Natural killer cell (primary cell): ENCODE measurements around the gene MAP2. TPM values are rescaled to one million over a fixed set of nuclear protein-coding genes. Genes with fewer than 3 reads are reported as not detected.

ENCODE experiments used
- ATAC-seq, 3 donors: fragments of 150-1000 bp in 2 of 3; fragments of 200-7000 bp in 1 of 3; cut with Tn5 transposase; 1 replicate in 1 of 3; 2 replicates in 2 of 3; pipeline ENCODE4 v1.10.0; 2021; ENCODE audit warnings: mild to moderate bottlenecking in 2 of 3, moderate library complexity in 2 of 3
- DNase-seq, 2 donors: peaks; one replicate each; pipeline versions ENCODE4 v3.0.0 to v3.0.0-alpha.2; 2013 to 2021; ENCODE audit warnings: mixed read lengths in 1 of 2
- H3K27ac ChIP-seq: one replicate; pipeline ENCODE4 v1.5.1; 2013; ENCODE audit warnings: mild to moderate bottlenecking, low read length
- H3K27me3 ChIP-seq: one replicate; pipeline ENCODE4 v1.6.1; 2013; ENCODE audit warnings: low read length; ENCODE audit not compliant: control insufficient read depth, insufficient read depth
- H3K36me3 ChIP-seq: one replicate; pipeline ENCODE4 v1.6.1; 2013; ENCODE audit warnings: low read length; ENCODE audit not compliant: control insufficient read depth, insufficient read depth
- H3K4me1 ChIP-seq: one replicate; pipeline ENCODE4 v1.6.1; 2013; ENCODE audit warnings: low read length; ENCODE audit not compliant: control insufficient read depth, insufficient read depth
- H3K4me3 ChIP-seq: one replicate; pipeline ENCODE4 v1.5.1; 2013; ENCODE audit warnings: low read length
- H3K9me3 ChIP-seq: one replicate; pipeline ENCODE4 v1.6.1; 2013; ENCODE audit warnings: low read length; ENCODE audit not compliant: control insufficient read depth, insufficient read depth
- H3K27ac Mint-ChIP-seq, 2 donors: one replicate each; pipeline ENCODE4 v1.8.0; 2022; ENCODE audit warnings: mild to moderate bottlenecking in 2 of 2, mixed read lengths in 2 of 2, moderate library complexity in 1 of 2
- H3K27me3 Mint-ChIP-seq, 2 donors: one replicate each; pipeline ENCODE4 v1.8.0; 2022; ENCODE audit warnings: low read depth in 2 of 2, mixed read lengths in 2 of 2
- H3K36me3 Mint-ChIP-seq: one replicate; pipeline ENCODE4 v1.8.0; 2022; ENCODE audit warnings: mixed read lengths
- H3K4me1 Mint-ChIP-seq, 2 donors: one replicate each; pipeline ENCODE4 v1.8.0; 2022; ENCODE audit warnings: mixed read lengths in 2 of 2
- H3K4me3 Mint-ChIP-seq: one replicate; pipeline ENCODE4 v1.8.0; 2022; ENCODE audit warnings: mild to moderate bottlenecking, moderate library complexity, mixed read lengths
- H3K9me3 Mint-ChIP-seq, 2 donors: one replicate each; pipeline ENCODE4 v1.8.0; 2022; ENCODE audit warnings: mixed read lengths in 2 of 2
- CTCF ChIP-seq: fragments of 200-600 bp; IDR thresholded peaks from one replicate; pipeline ENCODE4 v1.8.0; 2022; ENCODE audit warnings: antibody characterized with exemption
- WGBS: methylation state at CpG from one replicate; pipeline ENCODE4 v1.1.7; 2013; ENCODE audit warnings: missing lambda C conversion rate; ENCODE audit not compliant: insufficient coverage; 5-methylcytosine and 5-hydroxymethylcytosine counted together
- intact Hi-C: fragments of 100-400 bp; cut with micrococcal nuclease; formaldehyde crosslinking; loops from one replicate; pipeline ENCODE4 v1.14.2; 2022
- total RNA-seq, 4 donors: library from RNA; stranded (reverse); fragments of 120-200 nt in 1 of 4; gene quantifications; one replicate each; pipeline versions ENCODE4 v1.2.3 to v1.2.4, GENCODE V29; 2013 to 2022

Gene MAP2
- total RNA-seq, 3 donors from 2014 or later (not counting 1 experiment from before 2014, with no cell fraction given), result not detected

- WGBS, result no CpG with 5 or more reads among the region's 1 CpG
- no peak overlapping the region for H3K4me3 Mint-ChIP-seq
- H3K4me3 ChIP-seq, result no peak overlapping the region
Measured at GRCh38 chr2:209741953-209742352, 318.1 kb downstream of the MAP2 start.

GRCh38 chr2:209753020-209753419 lies 329.2 kb downstream of the MAP2 start:
- no peak overlapping the region for H3K27ac ChIP-seq
- Mint-ChIP-seq H3K9me3 (peaks cover 0 to 5% of the 10 kb centered on the region in 2 donors), H3K4me3 (no peak overlapping the region), H3K27ac (no peak overlapping the region), H3K27me3 (no peaks in the 10 kb centered on the region), H3K36me3 (no peaks in the 10 kb centered on the region), H3K4me1 (no peaks in the 10 kb centered on the region)
- H3K36me3 ChIP-seq, result no peaks in the 10 kb centered on the region
- WGBS, result 100% methylated on average over 1 of the region's 3 CpGs
- no peak for TF ChIP-seq CTCF
- DNase-seq (no peak), ATAC-seq (no peak)
- no peaks in the 10 kb centered on the region for H3K4me1 ChIP-seq
- H3K4me3 ChIP-seq, result no peak overlapping the region
- intact Hi-C loops, result no loop called here
- peaks cover 4% of the 10 kb centered on the region for H3K9me3 ChIP-seq
- H3K27me3 ChIP-seq, result no peaks in the 10 kb centered on the region

More at GRCh38 chr2:209741953-209742352, 318.1 kb downstream of the MAP2 start:
- DNase-seq (no peak), ATAC-seq (no peak)
- Mint-ChIP-seq H3K36me3 (no peaks in the 10 kb centered on the region), H3K4me1 (no peaks in the 10 kb centered on the region), H3K27ac (no peak overlapping the region), H3K9me3 (peaks cover 6 to 7% of the 10 kb centered on the region in 2 donors), H3K27me3 (no peaks in the 10 kb centered on the region)
- Histone ChIP-seq H3K36me3 (no peaks in the 10 kb centered on the region), H3K27me3 (no peaks in the 10 kb centered on the region), H3K4me1 (no peaks in the 10 kb centered on the region), H3K27ac (no peak overlapping the region), H3K9me3 (no peaks in the 10 kb centered on the region)
- no peak for TF ChIP-seq CTCF
- intact Hi-C loops, result no loop called here

GRCh38 chr2:209757163-209757562 lies 333.3 kb downstream of the MAP2 start:
- no peak for TF ChIP-seq CTCF
- H3K4me1 ChIP-seq, result no peaks in the 10 kb centered on the region
- no peak overlapping the region for H3K4me3 ChIP-seq
- Mint-ChIP-seq H3K27me3 (no peaks in the 10 kb centered on the region), H3K9me3 (peaks cover 4 to 8% of the 10 kb centered on the region in 2 donors), H3K36me3 (no peaks in the 10 kb centered on the region), H3K4me3 (no peak overlapping the region), H3K4me1 (no peaks in the 10 kb centered on the region), H3K27ac (no peak overlapping the region)
- intact Hi-C loops, result no loop called here
- no peaks in the 10 kb centered on the region for H3K36me3 ChIP-seq
- ATAC-seq, result no peak
- H3K27ac ChIP-seq, result no peak overlapping the region
- H3K27me3 ChIP-seq, result no peaks in the 10 kb centered on the region
- DNase-seq, result no peak
- H3K9me3 ChIP-seq, result peaks cover 4% of the 10 kb centered on the region

- no peak overlapping the region for H3K27ac ChIP-seq
- no peaks in the 10 kb centered on the region for H3K9me3 ChIP-seq
- no peak for TF ChIP-seq CTCF
- intact Hi-C loops, result no loop called here
- no peak overlapping the region for H3K4me3 ChIP-seq
- H3K27ac Mint-ChIP-seq, result no peak overlapping the region
- 33% methylated on average over 1 of the region's 2 CpGs for WGBS
- no peaks in the 10 kb centered on the region for H3K4me1 ChIP-seq
- H3K9me3 Mint-ChIP-seq, result peaks cover 4% of the 10 kb centered on the region in 2 donors
- no peaks in the 10 kb centered on the region for H3K27me3 Mint-ChIP-seq
- no peaks in the 10 kb centered on the region for H3K36me3 Mint-ChIP-seq
- H3K4me3 Mint-ChIP-seq, result no peak overlapping the region
- DNase-seq (no peak), ATAC-seq (no peak)
- H3K36me3 ChIP-seq, result no peaks in the 10 kb centered on the region
- no peaks in the 10 kb centered on the region for H3K4me1 Mint-ChIP-seq
- H3K27me3 ChIP-seq, result no peaks in the 10 kb centered on the region
Measured at GRCh38 chr2:209761566-209761965, 337.7 kb downstream of the MAP2 start.
